HepG2 (cell line): Measurements from ENCODE around the gene SRSF3. TPM values are rescaled to one million over a fixed set of nuclear protein-coding genes. Genes with fewer than 3 reads are reported as not detected.

Experiments used
- ARHGAP35 ChIP-seq: sonication (generic); formaldehyde crosslinking; IDR thresholded peaks from 2 replicates; pipeline ENCODE4 v1.9.0; 2022; ENCODE audit warnings: mild to moderate bottlenecking, inconsistent platforms, moderate library complexity, missing genetic modification reagents, borderline replicate concordance
- ASH2L ChIP-seq: fragments of 300-600, 200-600 bp; sonication (generic); IDR thresholded peaks from 2 replicates; pipeline ENCODE4 v1.7.0; 2017; ENCODE audit warnings: low read depth, mild to moderate bottlenecking, moderate library complexity, mixed read lengths, low read length; ENCODE audit not compliant: insufficient read length
- CEBPG ChIP-seq: IDR thresholded peaks from 2 replicates; pipeline ENCODE4 v1.6.1; 2016
- CREB1 ChIP-seq, 2 experiments: fragments of 450-650 bp in 1 of 2; IDR thresholded peaks; 2 replicates each; pipeline ENCODE4 v1.6.1; 2016 to 2017; ENCODE audit warnings: control low read depth in 1 of 2, mild to moderate bottlenecking in 1 of 2, missing compliant biosample characterization in 1 of 2, missing genetic modification characterization in 1 of 2
- CREM ChIP-seq, 2 experiments: sonication (generic) in 1 of 2; formaldehyde crosslinking in 1 of 2; IDR thresholded peaks; 2 replicates each; pipeline versions ENCODE4 v1.4.0 to v1.6.1; 2016 to 2020; ENCODE audit warnings: antibody characterized with exemption in 1 of 2, mild to moderate bottlenecking in 1 of 2, missing genetic modification reagents in 1 of 2
- ELF3 ChIP-seq: IDR thresholded peaks from 2 replicates; pipeline ENCODE4 v1.6.1; 2016; ENCODE audit warnings: missing genetic modification reagents, missing compliant biosample characterization
- KDM2A ChIP-seq: sonication (generic); formaldehyde crosslinking; IDR thresholded peaks from 2 replicates; pipeline ENCODE4 v1.4.0; 2020; ENCODE audit warnings: low read depth, missing genetic modification reagents, borderline replicate concordance
- MEIS1 ChIP-seq: sonication (generic); formaldehyde crosslinking; IDR thresholded peaks from 2 replicates; pipeline ENCODE4 v1.9.0; 2021; ENCODE audit warnings: mild to moderate bottlenecking, missing genetic modification reagents, moderate library complexity, borderline replicate concordance
- NFKB2 ChIP-seq: sonication (generic); formaldehyde crosslinking; IDR thresholded peaks from 2 replicates; pipeline ENCODE4 v1.4.0; 2020; ENCODE audit warnings: missing genetic modification reagents, borderline replicate concordance
- RAD51 ChIP-seq: fragments of 450-650 bp; IDR thresholded peaks from 2 replicates; pipeline ENCODE4 v1.6.1; 2016; ENCODE audit warnings: borderline replicate concordance
- RARA ChIP-seq: IDR thresholded peaks from 2 replicates; pipeline ENCODE4 v1.6.1; 2016; ENCODE audit warnings: missing genetic modification reagents, missing compliant biosample characterization
- SNAPC2 ChIP-seq: sonication (generic); formaldehyde crosslinking; IDR thresholded peaks from 2 replicates; pipeline ENCODE4 v1.8.1; 2022; ENCODE audit warnings: mild to moderate bottlenecking, missing genetic modification reagents
- U2AF2 ChIP-seq: fragments of 200-400 bp; formaldehyde crosslinking; IDR thresholded peaks from 2 replicates; pipeline ENCODE4 v1.6.1; 2017; ENCODE audit warnings: low read depth, mild to moderate bottlenecking, low read length
- ZC3H13 ChIP-seq: sonication (generic); formaldehyde crosslinking; IDR thresholded peaks from 2 replicates; pipeline ENCODE4 v1.8.1; 2023; ENCODE audit warnings: mild to moderate bottlenecking, missing genetic modification reagents, moderate library complexity
- ZKSCAN5 ChIP-seq: sonication (generic); formaldehyde crosslinking; IDR thresholded peaks from 2 replicates; pipeline ENCODE4 v1.5.1; 2020; ENCODE audit warnings: mild to moderate bottlenecking, missing genetic modification reagents
- ZNF101 ChIP-seq: sonication (generic); formaldehyde crosslinking; IDR thresholded peaks from 2 replicates; pipeline ENCODE4 v1.4.0; 2020; ENCODE audit warnings: mild to moderate bottlenecking, low read depth, missing genetic modification reagents, borderline replicate concordance
- ZNF138 ChIP-seq: sonication (generic); formaldehyde crosslinking; IDR thresholded peaks from 2 replicates; pipeline ENCODE4 v1.5.0; 2020; ENCODE audit warnings: mild to moderate bottlenecking, low read depth, missing genetic modification reagents
- ZNF292 ChIP-seq: sonication (generic); formaldehyde crosslinking; IDR thresholded peaks from 2 replicates; pipeline ENCODE4 v1.8.1; 2022; ENCODE audit warnings: mild to moderate bottlenecking, low read depth, missing genetic modification reagents, borderline replicate concordance
- ZNF33A ChIP-seq: sonication (generic); formaldehyde crosslinking; IDR thresholded peaks from 2 replicates; pipeline ENCODE4 v1.5.1; 2020; ENCODE audit warnings: missing genetic modification reagents, mild to moderate bottlenecking, moderate library complexity, borderline replicate concordance
- ZNF446 ChIP-seq: sonication (generic); formaldehyde crosslinking; IDR thresholded peaks from 2 replicates; pipeline ENCODE4 v1.5.0; 2020; ENCODE audit warnings: mild to moderate bottlenecking, missing genetic modification reagents
- ZNF761 ChIP-seq: sonication (generic); formaldehyde crosslinking; conservative IDR thresholded peaks from 2 replicates; pipeline ENCODE4 v1.4.0; 2020; ENCODE audit warnings: mild to moderate bottlenecking, missing genetic modification reagents
- polyA plus RNA-seq, 8 experiments: library from polyadenylated mRNA; depleted of rRNA in 3 of 8; stranded (reverse) in 7 of 8; unstranded in 1 of 8; fragments of >200 nt; fragmentation: Illumina TruSeq in 4 of 8; extraction: Trizol in 4 of 8; gene quantifications; 2 replicates each; pipeline versions ENCODE4 v1.2.1 to v1.2.3, GENCODE V29; 2011 to 2016; ENCODE audit warnings: low read depth in 4 of 8, missing spikeins in 1 of 8, mixed read lengths in 1 of 8; ENCODE audit not compliant: insufficient read depth in 1 of 8
- total RNA-seq, 5 experiments: library from RNA; depleted of rRNA; stranded (reverse); fragments of >200 nt; fragmentation: Illumina TruSeq; extraction: Trizol; gene quantifications; 2 replicates each; pipeline ENCODE4 v1.2.3, GENCODE V29; 2016; ENCODE audit warnings: low read depth in 1 of 5
- TF ChIP-seq, protein P1 (sequence below): sonication (generic); formaldehyde crosslinking; IDR thresholded peaks from 2 replicates; pipeline ENCODE4 v1.5.1; 2020; ENCODE audit warnings: mild to moderate bottlenecking, missing genetic modification reagents, moderate library complexity
- TF ChIP-seq, protein P2 (sequence below): sonication (generic); formaldehyde crosslinking; IDR thresholded peaks from 2 replicates; pipeline ENCODE4 v1.8.0; 2022; ENCODE audit warnings: mild to moderate bottlenecking, missing genetic modification reagents, borderline replicate concordance
- TF ChIP-seq, protein P3 (sequence below): sonication (generic); formaldehyde crosslinking; IDR thresholded peaks from 2 replicates; pipeline ENCODE4 v1.5.0; 2020; ENCODE audit warnings: missing genetic modification reagents
- TF ChIP-seq, protein P4 (sequence below): sonication (generic); formaldehyde crosslinking; IDR thresholded peaks from 2 replicates; pipeline ENCODE4 v1.4.0; 2020; ENCODE audit warnings: missing genetic modification reagents, low read depth, mild to moderate bottlenecking, borderline replicate concordance

SRSF3 gene
- total and polyA plus RNA-seq, 2 of the 13 experiments (the other 11 are each of a cell fraction or from before 2014, with no cell fraction given): 206 to 684 TPM

DNA sequence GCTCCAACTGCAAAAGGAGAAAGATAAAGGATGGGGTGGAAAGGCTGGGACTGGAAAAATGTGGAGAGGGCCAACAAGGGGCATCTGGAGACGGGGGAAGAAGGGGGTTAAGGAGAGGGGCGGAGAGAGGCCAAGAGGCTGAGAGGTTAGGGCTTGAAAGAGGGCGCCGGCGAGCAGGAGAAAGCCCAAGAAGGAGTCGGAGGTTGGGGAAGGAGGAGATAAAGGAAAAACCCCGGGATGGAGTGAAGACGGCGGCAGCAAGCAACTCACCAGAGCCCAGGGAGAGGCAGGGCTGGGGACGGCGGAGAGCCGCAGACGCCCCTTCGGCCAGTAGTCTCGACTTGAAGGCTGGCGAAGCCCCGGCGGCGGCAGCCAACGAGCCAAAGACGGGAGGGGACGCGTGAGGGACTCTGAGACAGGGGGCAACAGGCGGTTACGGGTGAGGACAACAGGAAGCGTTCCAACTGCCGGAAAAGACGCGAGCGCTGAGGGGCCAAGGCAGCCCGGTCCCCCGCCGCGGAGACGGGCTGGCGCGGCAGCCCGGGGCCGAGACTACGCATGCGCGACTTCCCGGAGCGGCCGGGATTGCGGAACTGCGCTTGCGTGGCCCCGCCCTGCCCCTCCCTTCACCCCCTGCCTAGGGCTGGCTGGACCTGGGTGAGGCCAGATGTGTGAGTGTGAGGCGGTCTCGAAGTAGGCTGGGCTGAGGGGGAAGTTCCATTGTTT is 47.1 kb upstream of the SRSF3 start, which contains the start of gene STK38 (continued):
- TF ChIP-seq, protein P1, sequence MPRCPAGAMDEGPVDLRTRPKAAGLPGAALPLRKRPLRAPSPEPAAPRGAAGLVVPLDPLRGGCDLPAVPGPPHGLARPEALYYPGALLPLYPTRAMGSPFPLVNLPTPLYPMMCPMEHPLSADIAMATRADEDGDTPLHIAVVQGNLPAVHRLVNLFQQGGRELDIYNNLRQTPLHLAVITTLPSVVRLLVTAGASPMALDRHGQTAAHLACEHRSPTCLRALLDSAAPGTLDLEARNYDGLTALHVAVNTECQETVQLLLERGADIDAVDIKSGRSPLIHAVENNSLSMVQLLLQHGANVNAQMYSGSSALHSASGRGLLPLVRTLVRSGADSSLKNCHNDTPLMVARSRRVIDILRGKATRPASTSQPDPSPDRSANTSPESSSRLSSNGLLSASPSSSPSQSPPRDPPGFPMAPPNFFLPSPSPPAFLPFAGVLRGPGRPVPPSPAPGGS (CRISPR knock-in tag): peak; percentile 78; the same call in 1 of the 2 replicates
- TF ChIP-seq ZNF33A (CRISPR knock-in tag) (0 out of 2 replicates have a peak, but pooled peaks have one; percentile 14), ELF3 (CRISPR knock-in tag) (peak; percentile 76), ZNF761 (peak; percentile 91), U2AF2 (no peak; the same call in 1 of the 2 replicates), ZNF101 (CRISPR knock-in tag) (no peak), RARA (CRISPR knock-in tag) (peak; percentile 45; the same call in 1 of the 2 replicates), ZNF138 (peak; percentile 97), NFKB2 (CRISPR knock-in tag) (peak; percentile 94; the same call in 1 of the 2 replicates), ZNF446 (no peak), KDM2A (CRISPR knock-in tag) (peak; percentile 83), ZNF292 (peak; percentile 34; the same call in 1 of the 2 replicates), CEBPG (CRISPR knock-in tag) (no peak), MEIS1 (peak; percentile 88), ZC3H13 (CRISPR knock-in tag) (no peak), CREB1 (IDR thresholded peaks at IDR 0.05) (no peak), CREB1 (CRISPR knock-in tag; IDR thresholded peaks at IDR 0.05) (no peak), SNAPC2 (CRISPR knock-in tag) (peak; percentile 65; the same call in 1 of the 2 replicates), CREM (IDR thresholded peaks at IDR 0.05) (no peak), CREM (CRISPR knock-in tag; IDR thresholded peaks at IDR 0.05) (no peak), ARHGAP35 (CRISPR knock-in tag) (no peak), ASH2L (peak; percentile 51), RAD51 (no peak), ZKSCAN5 (no peak)
- TF ChIP-seq, protein P2, sequence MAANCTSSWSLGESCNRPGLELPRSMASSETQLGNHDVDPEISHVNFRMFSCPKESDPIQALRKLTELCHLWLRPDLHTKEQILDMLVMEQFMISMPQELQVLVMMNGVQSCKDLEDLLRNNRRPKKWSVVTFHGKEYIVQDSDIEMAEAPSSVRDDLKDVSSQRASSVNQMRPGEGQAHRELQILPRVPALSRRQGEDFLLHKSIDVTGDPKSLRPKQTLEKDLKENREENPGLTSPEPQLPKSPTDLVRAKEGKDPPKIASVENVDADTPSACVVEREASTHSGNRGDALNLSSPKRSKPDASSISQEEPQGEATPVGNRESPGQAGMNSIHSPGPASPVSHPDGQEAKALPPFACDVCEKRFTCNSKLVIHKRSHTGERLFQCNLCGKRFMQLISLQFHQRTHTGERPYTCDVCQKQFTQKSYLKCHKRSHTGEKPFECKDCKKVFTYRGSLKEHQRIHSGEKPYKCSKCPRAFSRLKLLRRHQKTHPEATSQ (CRISPR knock-in tag): 0 out of 2 replicates have a peak, but pooled peaks have one; percentile 58
- TF ChIP-seq, protein P3, sequence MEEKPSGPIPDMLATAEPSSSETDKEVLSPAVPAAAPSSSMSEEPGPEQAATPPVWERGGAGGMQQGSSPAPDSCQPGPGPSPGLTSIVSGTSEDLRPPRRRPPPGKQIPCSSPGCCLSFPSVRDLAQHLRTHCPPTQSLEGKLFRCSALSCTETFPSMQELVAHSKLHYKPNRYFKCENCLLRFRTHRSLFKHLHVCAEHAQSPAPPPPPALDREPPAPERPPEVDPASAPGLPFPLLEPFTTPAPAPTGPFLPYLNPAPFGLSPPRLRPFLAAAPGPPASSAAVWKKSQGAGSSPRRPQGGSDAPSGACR (CRISPR knock-in tag): no peak
- TF ChIP-seq, protein P4, sequence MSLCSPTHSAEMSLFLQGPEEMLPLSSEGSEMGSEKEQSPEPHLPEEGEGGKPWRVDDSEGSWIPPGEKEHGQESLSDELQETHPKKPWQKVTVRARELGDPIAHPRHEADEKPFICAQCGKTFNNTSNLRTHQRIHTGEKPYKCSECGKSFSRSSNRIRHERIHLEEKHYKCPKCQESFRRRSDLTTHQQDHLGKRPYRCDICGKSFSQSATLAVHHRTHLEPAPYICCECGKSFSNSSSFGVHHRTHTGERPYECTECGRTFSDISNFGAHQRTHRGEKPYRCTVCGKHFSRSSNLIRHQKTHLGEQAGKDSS (CRISPR knock-in tag): no peak; the same call in 1 of the 2 replicates
